ENCODE measurements around the gene CERK.

CERK gene

DNA sequence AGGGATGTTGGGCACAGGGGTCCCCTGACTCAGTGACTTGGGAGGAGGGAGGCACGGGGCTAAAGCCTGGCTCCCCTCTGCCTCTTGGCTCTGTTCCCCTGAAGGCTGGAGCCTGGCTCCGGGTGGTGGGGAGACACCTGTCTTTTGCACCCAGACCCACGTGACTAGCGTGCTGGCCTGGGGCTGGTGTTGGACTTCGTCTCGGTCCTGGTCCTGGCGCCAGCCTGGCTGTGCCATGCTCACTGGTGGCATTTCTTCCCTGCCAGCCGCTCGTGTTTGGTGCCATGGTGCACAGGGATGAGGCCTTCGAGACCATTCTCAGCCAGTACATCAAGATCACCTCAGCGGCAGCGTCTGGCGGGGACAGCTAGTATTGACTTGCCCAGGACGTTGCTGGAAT lies 61.2 kb downstream of the CERK start:
- Histone ChIP-seq H3K4me1 (ENCODE audit: control insufficient read depth, insufficient read depth, low read length) (no peaks in the 10 kb centered on the region), H3K9ac (ENCODE audit: low read depth, low read length) (no peak overlapping the region), H3K36me3 (ENCODE audit: control insufficient read depth, insufficient read depth, low read length) (peaks cover 11% of the 10 kb centered on the region), H3K9me3 (ENCODE audit: control insufficient read depth, insufficient read depth, low read length) (no peaks in the 10 kb centered on the region), H3K4me3 (ENCODE audit: low read depth, low read length) (no peak overlapping the region), H3K27me3 (ENCODE audit: control insufficient read depth, insufficient read depth, low read length) (no peaks in the 10 kb centered on the region)

DNA sequence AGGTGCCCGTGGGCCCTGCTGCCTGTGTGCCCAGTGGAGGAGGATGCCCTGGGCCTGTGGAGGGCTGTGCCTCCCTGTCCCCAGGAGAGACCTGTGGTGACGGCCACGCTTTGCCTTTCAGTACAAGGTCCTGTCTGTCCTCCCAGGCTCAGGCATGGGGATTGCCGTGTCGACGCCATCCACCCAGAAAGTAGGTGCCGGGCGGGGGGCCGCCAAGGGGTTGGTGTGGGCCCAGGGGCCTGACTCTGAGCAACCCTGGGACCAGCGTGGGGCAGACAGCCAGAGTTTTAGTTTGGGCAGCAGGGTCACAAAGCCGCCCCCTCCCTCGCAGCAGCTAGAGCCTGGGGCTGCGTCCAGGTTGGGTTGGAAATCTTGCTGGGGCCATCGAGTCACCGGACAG lies 61.6 kb downstream of the CERK start:
- Histone ChIP-seq H3K4me1 (ENCODE audit: control insufficient read depth, insufficient read depth, low read length) (no peaks in the 10 kb centered on the region), H3K9me3 (ENCODE audit: control insufficient read depth, insufficient read depth, low read length) (no peaks in the 10 kb centered on the region), H3K4me3 (ENCODE audit: low read depth, low read length) (no peak overlapping the region), H3K27me3 (ENCODE audit: control insufficient read depth, insufficient read depth, low read length) (no peaks in the 10 kb centered on the region), H3K36me3 (ENCODE audit: control insufficient read depth, insufficient read depth, low read length) (peaks cover 11% of the 10 kb centered on the region), H3K9ac (ENCODE audit: low read depth, low read length) (no peak overlapping the region)

DNA sequence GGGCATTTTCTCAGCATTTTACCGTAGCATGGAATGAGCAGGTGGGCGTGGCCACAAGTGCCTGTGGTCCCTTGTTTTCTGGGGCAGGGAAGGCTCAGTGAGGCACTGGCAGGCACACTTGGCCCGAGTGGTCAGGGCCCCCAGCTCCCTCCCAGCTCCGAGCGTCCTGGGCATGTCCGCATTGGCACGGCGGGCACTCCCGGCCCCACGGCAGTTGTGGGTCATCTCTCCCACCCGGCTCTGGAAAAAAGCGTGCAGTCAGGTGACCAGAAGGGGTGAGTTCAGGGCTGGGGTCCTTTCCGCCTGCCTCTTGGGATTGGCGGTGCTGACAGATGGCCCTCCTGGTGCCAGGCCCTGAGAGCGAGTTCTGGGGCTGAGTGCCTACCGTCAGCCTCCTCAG lies 62.1 kb downstream of the CERK start:
- H3K27me3 ChIP-seq (ENCODE audit: control insufficient read depth, insufficient read depth, low read length) = no peaks in the 10 kb centered on the region
- H3K9me3 ChIP-seq (ENCODE audit: control insufficient read depth, insufficient read depth, low read length) = no peaks in the 10 kb centered on the region
- H3K4me3 ChIP-seq (ENCODE audit: low read depth, low read length) = no peak overlapping the region
- no peak overlapping the region for H3K9ac ChIP-seq (ENCODE audit: low read depth, low read length)
- peaks cover 11% of the 10 kb centered on the region for H3K36me3 ChIP-seq (ENCODE audit: control insufficient read depth, insufficient read depth, low read length)
- no peaks in the 10 kb centered on the region for H3K4me1 ChIP-seq (ENCODE audit: control insufficient read depth, insufficient read depth, low read length)

- Histone ChIP-seq H3K9me3 (ENCODE audit: control insufficient read depth, insufficient read depth, low read length) (no peaks in the 10 kb centered on the region), H3K4me1 (ENCODE audit: control insufficient read depth, insufficient read depth, low read length) (no peaks in the 10 kb centered on the region), H3K27me3 (ENCODE audit: control insufficient read depth, insufficient read depth, low read length) (no peaks in the 10 kb centered on the region), H3K36me3 (ENCODE audit: control insufficient read depth, insufficient read depth, low read length) (peaks cover 11% of the 10 kb centered on the region), H3K9ac (ENCODE audit: low read depth, low read length) (no peak overlapping the region), H3K4me3 (ENCODE audit: low read depth, low read length) (no peak overlapping the region)
These were observed 62.6 kb downstream of the CERK start for GRCh38 chr22:46675479-46675878.

GRCh38 chr22:46674906-46675305 lies 63.1 kb downstream of the CERK start:
- Histone ChIP-seq H3K4me1 (ENCODE audit: control insufficient read depth, insufficient read depth, low read length) (no peaks in the 10 kb centered on the region), H3K27me3 (ENCODE audit: control insufficient read depth, insufficient read depth, low read length) (no peaks in the 10 kb centered on the region), H3K9me3 (ENCODE audit: control insufficient read depth, insufficient read depth, low read length) (no peaks in the 10 kb centered on the region), H3K36me3 (ENCODE audit: control insufficient read depth, insufficient read depth, low read length) (peaks cover 11% of the 10 kb centered on the region), H3K4me3 (ENCODE audit: low read depth, low read length) (no peak overlapping the region), H3K9ac (ENCODE audit: low read depth, low read length) (no peak overlapping the region)

- peaks cover 11% of the 10 kb centered on the region for H3K36me3 ChIP-seq (ENCODE audit: control insufficient read depth, insufficient read depth, low read length)
- H3K4me1 ChIP-seq (ENCODE audit: control insufficient read depth, insufficient read depth, low read length) = no peaks in the 10 kb centered on the region
- H3K9ac ChIP-seq (ENCODE audit: low read depth, low read length) = no peak overlapping the region
- no peak overlapping the region for H3K4me3 ChIP-seq (ENCODE audit: low read depth, low read length)
- no peaks in the 10 kb centered on the region for H3K27me3 ChIP-seq (ENCODE audit: control insufficient read depth, insufficient read depth, low read length)
- no peaks in the 10 kb centered on the region for H3K9me3 ChIP-seq (ENCODE audit: control insufficient read depth, insufficient read depth, low read length)
These were observed 63.7 kb downstream of the CERK start for GRCh38 chr22:46674367-46674781.

DNA sequence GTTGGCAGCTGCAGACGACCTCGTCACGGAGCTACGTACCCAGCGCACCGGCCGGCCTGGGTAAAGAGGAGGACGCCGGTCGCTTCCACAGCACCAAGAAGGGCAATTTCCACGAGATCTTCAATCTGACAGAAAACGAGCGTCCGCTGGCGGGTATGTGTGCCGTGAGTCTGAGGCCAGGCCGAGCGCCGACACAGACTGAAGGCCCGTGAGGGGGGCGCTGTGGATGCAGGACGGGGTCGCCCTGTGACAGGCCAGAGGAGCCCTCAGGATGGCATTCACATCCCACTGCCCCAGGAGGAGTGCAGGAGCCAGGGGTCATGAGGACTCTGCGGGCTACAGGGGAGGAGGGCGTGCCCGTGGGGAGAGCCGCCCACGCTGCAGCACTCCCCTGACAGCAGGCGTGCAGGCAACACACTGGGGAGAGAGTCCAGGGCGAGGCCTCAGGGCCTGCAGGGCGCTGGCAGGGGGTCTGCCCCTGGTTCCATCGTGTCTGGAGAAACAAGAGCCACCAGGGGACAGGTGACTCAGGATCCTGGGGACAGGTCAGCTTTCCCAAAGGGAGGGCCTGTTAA lies 64.3 kb downstream of the CERK start:
- no peak overlapping the region for H3K4me3 ChIP-seq (ENCODE audit: low read depth, low read length)
- no peaks in the 10 kb centered on the region for H3K27me3 ChIP-seq (ENCODE audit: control insufficient read depth, insufficient read depth, low read length)
- no peak overlapping the region for H3K9ac ChIP-seq (ENCODE audit: low read depth, low read length)
- H3K36me3 ChIP-seq (ENCODE audit: control insufficient read depth, insufficient read depth, low read length) = peaks cover 11% of the 10 kb centered on the region
- no peaks in the 10 kb centered on the region for H3K4me1 ChIP-seq (ENCODE audit: control insufficient read depth, insufficient read depth, low read length)
- no peaks in the 10 kb centered on the region for H3K9me3 ChIP-seq (ENCODE audit: control insufficient read depth, insufficient read depth, low read length)

DNA sequence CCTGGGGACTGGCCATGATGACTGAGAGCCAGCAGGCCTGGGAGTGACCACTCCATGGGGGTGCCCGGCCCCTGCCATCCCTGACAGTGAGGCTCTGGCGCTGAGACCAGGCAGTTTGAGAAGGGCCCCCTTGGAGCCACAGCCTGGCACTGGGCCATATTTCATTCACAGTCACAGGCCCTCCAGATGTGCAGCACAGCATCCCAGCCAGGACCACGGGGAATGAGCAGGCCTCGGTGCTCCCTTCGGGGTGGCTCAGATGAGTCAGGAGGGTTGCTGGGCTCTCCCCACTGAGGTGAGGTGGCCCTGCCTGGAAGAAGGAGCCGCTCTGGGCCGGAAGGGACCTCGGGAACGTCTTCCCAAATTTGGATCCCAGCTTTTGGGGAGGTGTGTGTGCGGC lies 64.8 kb downstream of the CERK start:
- Histone ChIP-seq H3K4me1 (ENCODE audit: control insufficient read depth, insufficient read depth, low read length) (no peaks in the 10 kb centered on the region), H3K27me3 (ENCODE audit: control insufficient read depth, insufficient read depth, low read length) (no peaks in the 10 kb centered on the region), H3K9me3 (ENCODE audit: control insufficient read depth, insufficient read depth, low read length) (no peaks in the 10 kb centered on the region), H3K9ac (ENCODE audit: low read depth, low read length) (no peak overlapping the region), H3K4me3 (ENCODE audit: low read depth, low read length) (no peak overlapping the region), H3K36me3 (ENCODE audit: control insufficient read depth, insufficient read depth, low read length) (peaks cover 12% of the 10 kb centered on the region)

GRCh38 chr22:46672731-46673130 lies 65.3 kb downstream of the CERK start:
- H3K36me3 ChIP-seq (ENCODE audit: control insufficient read depth, insufficient read depth, low read length) = peaks cover 14% of the 10 kb centered on the region
- H3K9ac ChIP-seq (ENCODE audit: low read depth, low read length) = no peak overlapping the region
- no peaks in the 10 kb centered on the region for H3K4me1 ChIP-seq (ENCODE audit: control insufficient read depth, insufficient read depth, low read length)
- H3K9me3 ChIP-seq (ENCODE audit: control insufficient read depth, insufficient read depth, low read length) = no peaks in the 10 kb centered on the region
- no peaks in the 10 kb centered on the region for H3K27me3 ChIP-seq (ENCODE audit: control insufficient read depth, insufficient read depth, low read length)
- no peak overlapping the region for H3K4me3 ChIP-seq (ENCODE audit: low read depth, low read length)

DNA sequence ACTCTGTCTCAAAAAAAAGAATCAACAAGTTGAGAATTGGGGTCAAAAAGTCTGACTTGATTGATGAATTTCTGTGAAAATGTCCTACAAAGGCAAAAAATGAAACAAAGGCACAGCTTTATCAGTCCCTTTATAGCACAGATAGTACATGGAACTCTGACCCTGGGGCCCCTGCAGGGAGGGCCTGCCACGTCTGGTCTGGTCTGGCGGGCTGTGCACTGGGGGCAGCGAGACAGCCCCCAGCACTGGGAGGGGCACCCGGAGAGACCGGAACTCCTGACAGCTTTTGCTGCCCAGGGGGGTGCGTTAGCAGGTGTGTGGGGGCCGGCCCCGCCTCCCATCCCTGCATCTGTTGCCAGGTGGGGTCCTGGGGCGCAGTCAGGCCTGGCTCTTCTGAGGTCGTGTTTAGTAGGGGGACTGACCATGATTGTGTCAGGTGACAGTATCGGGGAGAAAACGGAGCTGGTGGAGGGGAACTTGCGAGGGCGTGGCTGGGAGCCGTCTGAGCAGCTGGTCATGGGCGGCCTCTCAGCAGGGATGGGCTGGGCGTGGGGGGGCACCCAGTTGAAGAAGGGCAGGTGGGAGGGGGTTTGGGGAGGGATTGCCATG lies 66.1 kb downstream of the CERK start:
- Histone ChIP-seq H3K9ac (ENCODE audit: low read depth, low read length) (no peak overlapping the region), H3K4me3 (ENCODE audit: low read depth, low read length) (no peak overlapping the region), H3K36me3 (ENCODE audit: control insufficient read depth, insufficient read depth, low read length) (peaks cover 14% of the 10 kb centered on the region), H3K4me1 (ENCODE audit: control insufficient read depth, insufficient read depth, low read length) (no peaks in the 10 kb centered on the region), H3K27me3 (ENCODE audit: control insufficient read depth, insufficient read depth, low read length) (no peaks in the 10 kb centered on the region), H3K9me3 (ENCODE audit: control insufficient read depth, insufficient read depth, low read length) (no peaks in the 10 kb centered on the region)

DNA sequence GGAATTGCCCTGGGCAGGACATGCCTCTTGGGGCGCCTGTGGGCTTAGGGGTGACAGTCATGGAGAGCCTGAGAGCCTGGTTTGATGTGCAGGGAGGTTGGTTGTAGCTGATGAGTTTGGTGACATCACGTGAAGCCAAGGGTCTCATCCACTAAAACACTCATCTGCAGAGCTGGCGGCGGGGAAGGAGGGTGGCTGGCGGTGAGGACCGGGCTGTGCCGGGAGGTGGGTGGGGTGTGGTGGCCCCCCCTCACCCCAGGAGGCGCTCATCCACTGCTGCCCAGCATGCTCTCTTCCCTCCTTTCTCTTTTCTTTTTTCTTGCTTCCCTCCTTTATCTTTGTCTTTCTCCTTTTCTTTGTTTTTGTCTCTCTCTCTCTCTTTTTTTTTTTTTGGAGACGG lies 68.9 kb downstream of the CERK start:
- H3K27me3 ChIP-seq (ENCODE audit: control insufficient read depth, insufficient read depth, low read length) = no peaks in the 10 kb centered on the region
- no peaks in the 10 kb centered on the region for H3K9me3 ChIP-seq (ENCODE audit: control insufficient read depth, insufficient read depth, low read length)
- peaks cover 8% of the 10 kb centered on the region for H3K36me3 ChIP-seq (ENCODE audit: control insufficient read depth, insufficient read depth, low read length)
- H3K9ac ChIP-seq (ENCODE audit: low read depth, low read length) = no peak overlapping the region
- H3K4me3 ChIP-seq (ENCODE audit: low read depth, low read length) = no peak overlapping the region
- no peaks in the 10 kb centered on the region for H3K4me1 ChIP-seq (ENCODE audit: control insufficient read depth, insufficient read depth, low read length)

- no peak overlapping the region for H3K4me3 ChIP-seq (ENCODE audit: low read depth, low read length)
- peaks cover 3% of the 10 kb centered on the region for H3K36me3 ChIP-seq (ENCODE audit: control insufficient read depth, insufficient read depth, low read length)
- no peaks in the 10 kb centered on the region for H3K4me1 ChIP-seq (ENCODE audit: control insufficient read depth, insufficient read depth, low read length)
These were observed 69.9 kb downstream of the CERK start for GRCh38 chr22:46668116-46668515.

More at GRCh38 chr22:46668116-46668515, 69.9 kb downstream of the CERK start:
- Histone ChIP-seq H3K27me3 (ENCODE audit: control insufficient read depth, insufficient read depth, low read length) (no peaks in the 10 kb centered on the region), H3K9me3 (ENCODE audit: control insufficient read depth, insufficient read depth, low read length) (no peaks in the 10 kb centered on the region), H3K9ac (ENCODE audit: low read depth, low read length) (no peak overlapping the region)
